Fibroblast of skin of scalp (primary cell): ENCODE data around the gene CYB5B. TPM values are rescaled to one million over a fixed set of nuclear protein-coding genes. Genes with fewer than 3 reads are reported as not detected.
A peak's percentile ranks its signal among the peaks of the same experiment; 100 is the strongest.

Experiments used
- DNase-seq: peaks from one replicate; pipeline ENCODE4 v3.0.0-alpha.2; 2013
- polyA plus RNA-seq, 2 experiments: library from polyadenylated mRNA; unstranded; fragments of 120-200 nt; gene quantifications; one replicate each; pipeline ENCODE4 v1.2.1, GENCODE V29; 2013; ENCODE audit not compliant: insufficient read length in 2 of 2

CYB5B gene
- 91.8 TPM for polyA plus RNA-seq (2013, experiment 1 of 2; ENCODE audit: insufficient read length)
- 95.4 TPM for polyA plus RNA-seq (2013, experiment 2 of 2; ENCODE audit: insufficient read length)

GRCh38 chr16:69424053-69424934 lies at the start of gene CYB5B:
TSS of gene CYB5B (plus strand) at chr16:69424619. CDS start at chr16:69424684, 65 bp downstream.
- DNase-seq, result peak; percentile 98

GRCh38 chr16:69376393-69377059 lies 47.9 kb upstream of the CYB5B start:
- no peak for DNase-seq

GRCh38 chr16:69378036-69378435 lies 46.4 kb upstream of the CYB5B start:
- no peak for DNase-seq

- DNase-seq, result no peak
Measured at GRCh38 chr16:69378760-69379159, 45.7 kb upstream of the CYB5B start.

GRCh38 chr16:69381231-69381630 lies 43.2 kb upstream of the CYB5B start:
- no peak for DNase-seq

- DNase-seq, result no peak
Measured at GRCh38 chr16:69382421-69382820, 42.0 kb upstream of the CYB5B start.

- DNase-seq, result no peak
Measured at GRCh38 chr16:69384974-69385373, 39.4 kb upstream of the CYB5B start.

- peak; percentile 70 for DNase-seq
Measured at GRCh38 chr16:69386596-69386995, 37.8 kb upstream of the CYB5B start.

GRCh38 chr16:69393898-69394849 lies 30.2 kb upstream of the CYB5B start:
- no peak for DNase-seq

GRCh38 chr16:69395859-69396186 lies 28.6 kb upstream of the CYB5B start:
- no peak for DNase-seq

- peak; percentile 92 for DNase-seq
Measured at GRCh38 chr16:69396187-69397061, 28.0 kb upstream of the CYB5B start.

GRCh38 chr16:69397821-69398521 lies 26.4 kb upstream of the CYB5B start:
- peak; percentile 82 for DNase-seq

- peak; percentile 40 for DNase-seq
Measured at GRCh38 chr16:69399361-69399760, 25.1 kb upstream of the CYB5B start.

- DNase-seq, result no peak
Measured at GRCh38 chr16:69402439-69402838, 22.0 kb upstream of the CYB5B start.

GRCh38 chr16:69404275-69404805 lies 20.1 kb upstream of the CYB5B start:
- peak; percentile 68 for DNase-seq

GRCh38 chr16:69405326-69405725 lies 19.1 kb upstream of the CYB5B start:
- DNase-seq, result no peak

- DNase-seq, result no peak
Measured at GRCh38 chr16:69405757-69406156, 18.7 kb upstream of the CYB5B start.

- no peak for DNase-seq
Measured at GRCh38 chr16:69406780-69407331, 17.6 kb upstream of the CYB5B start.

- DNase-seq, result no peak
Measured at GRCh38 chr16:69407702-69408323, 16.6 kb upstream of the CYB5B start.

GRCh38 chr16:69408475-69408874 lies 15.9 kb upstream of the CYB5B start:
- DNase-seq, result no peak
